Measurements from ENCODE around the gene ZC2HC1C.

The ZC2HC1C gene

DNA sequence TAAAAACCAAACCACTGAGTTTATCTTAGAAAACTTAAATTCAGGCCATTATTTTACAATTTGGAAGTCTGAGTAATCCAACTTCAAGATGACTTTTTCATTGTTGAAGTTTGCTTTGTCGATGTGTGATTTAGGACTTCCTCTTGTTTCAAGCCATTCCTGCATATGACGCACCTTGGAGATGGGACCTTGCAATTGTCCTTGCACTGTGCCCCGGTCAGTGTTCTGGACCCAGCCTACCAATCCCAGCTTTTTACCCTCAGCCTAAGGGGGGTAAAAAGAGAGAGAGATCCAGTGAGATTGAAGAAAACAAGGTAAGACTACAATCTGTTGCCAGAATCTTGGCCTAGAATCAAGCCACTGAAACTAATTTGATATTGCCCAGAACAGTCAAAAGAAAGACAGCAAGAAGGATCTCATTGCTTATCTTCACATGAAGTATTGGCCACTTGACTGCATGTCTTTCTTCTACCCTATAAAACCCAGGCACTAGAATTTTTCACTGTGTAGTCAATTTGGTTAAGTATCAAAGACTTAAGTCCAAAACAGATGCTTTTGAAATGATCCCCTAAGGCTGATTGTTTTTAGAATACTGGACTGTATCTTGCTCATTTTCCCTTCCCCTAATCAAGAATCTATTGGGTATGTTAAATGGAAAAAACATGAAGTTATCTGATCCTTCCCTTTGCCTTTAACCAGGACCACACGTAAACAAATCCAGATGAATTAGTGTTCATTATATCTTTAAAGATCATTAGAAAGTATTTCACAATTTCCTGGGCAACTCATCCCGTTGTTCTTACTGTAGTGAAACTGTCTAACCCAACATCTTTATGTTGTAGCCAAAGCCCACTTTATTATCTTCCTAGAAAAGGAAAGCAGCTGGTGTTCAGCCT is 15.8 kb upstream of the ZC2HC1C start:
- no peak for TF ChIP-seq CTCF (IDR thresholded peaks at IDR 0.05; ENCODE audit: borderline replicate concordance, insufficient read depth, low read depth, low read length)
- H3K4me3 ChIP-seq (ENCODE audit: low read depth, low read length): no peak overlapping the region

- no peak for TF ChIP-seq CTCF (IDR thresholded peaks at IDR 0.05; ENCODE audit: borderline replicate concordance, insufficient read depth, low read depth, low read length)
- H3K4me3 ChIP-seq (ENCODE audit: low read depth, low read length): no peak overlapping the region
Observed at GRCh38 chr14:75054421-75054820, 15.0 kb upstream of the ZC2HC1C start.

GRCh38 chr14:75059642-75060041 is 9.8 kb upstream of the ZC2HC1C start:
- no peak for TF ChIP-seq CTCF (IDR thresholded peaks at IDR 0.05; ENCODE audit: borderline replicate concordance, insufficient read depth, low read depth, low read length)
- H3K4me3 ChIP-seq (ENCODE audit: low read depth, low read length): no peak overlapping the region

- no peak for TF ChIP-seq CTCF (IDR thresholded peaks at IDR 0.05; ENCODE audit: borderline replicate concordance, insufficient read depth, low read depth, low read length)
- no peak overlapping the region for H3K4me3 ChIP-seq (ENCODE audit: low read depth, low read length)
Observed at GRCh38 chr14:75060420-75060819, 9.0 kb upstream of the ZC2HC1C start.

GRCh38 chr14:75063013-75063412 is 6.4 kb upstream of the ZC2HC1C start:
- TF ChIP-seq CTCF (IDR thresholded peaks at IDR 0.05; ENCODE audit: borderline replicate concordance, insufficient read depth, low read depth, low read length): no peak
- peak overlapping the region; percentile 81 for H3K4me3 ChIP-seq (ENCODE audit: low read depth, low read length)

DNA sequence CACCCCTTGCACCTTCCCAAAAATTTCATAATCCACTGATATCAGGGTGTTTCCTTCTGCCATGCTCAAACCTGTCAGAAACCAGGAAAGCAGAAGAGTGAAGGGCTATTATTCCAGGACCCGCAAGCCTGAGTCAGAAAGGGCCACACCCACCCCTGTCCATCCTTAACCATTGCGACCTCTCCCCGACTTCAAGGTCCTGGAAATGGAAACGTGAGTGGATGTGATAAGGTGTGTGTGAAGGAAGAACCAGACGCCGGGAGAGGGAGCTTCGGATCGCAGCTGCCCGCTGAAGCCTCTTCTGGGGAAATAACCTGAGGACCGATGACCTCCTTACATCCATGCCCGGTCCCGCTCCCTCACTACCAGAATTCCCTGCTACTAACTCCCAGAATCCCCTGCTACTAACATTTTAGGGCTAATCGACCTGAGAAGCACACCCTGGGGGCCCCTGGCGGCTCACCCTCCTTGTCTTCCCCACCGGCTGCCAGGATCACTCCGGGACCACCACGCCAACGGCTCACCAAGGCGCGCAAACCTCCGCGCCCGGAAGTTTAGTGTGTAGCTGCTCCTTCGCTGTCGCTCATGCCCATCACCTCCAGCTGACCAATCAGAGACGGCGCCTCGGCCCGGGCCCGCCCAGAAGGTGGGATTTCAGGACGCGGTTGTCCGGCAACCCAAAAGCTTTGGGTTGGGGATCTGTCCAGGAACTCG is 5.8 kb upstream of the ZC2HC1C start, which contains the start of gene ACYP1:
Gene ACYP1 (minus strand): TSS at position 534 of the 714 bp plus-strand sequence. CDS start 471 bp downstream, at position 63.
- peak within 1 kb of the TSS; percentile 81 for H3K4me3 ChIP-seq (ENCODE audit: low read depth, low read length)
- TF ChIP-seq CTCF (IDR thresholded peaks at IDR 0.05; ENCODE audit: borderline replicate concordance, insufficient read depth, low read depth, low read length): no peak
